RWPE2 (cell line): ENCODE measurements around the gene KDSR.

Experiments used
- ATAC-seq: fragments of 200-7000 bp; cut with Tn5 transposase; 3 replicates; pipeline ENCODE4 v1.9.1; 2021; ENCODE audit warnings: low read depth
- DNase-seq: peaks from one replicate; pipeline ENCODE4 v3.0.0-alpha.2; 2020; ENCODE audit warnings: low spot score
- H3K27ac ChIP-seq: fragments of 450-650 bp; 2 replicates; pipeline ENCODE4 v1.5.1; 2017; ENCODE audit warnings: mild to moderate bottlenecking; ENCODE audit not compliant: poor library complexity, severe bottlenecking
- H3K27me3 ChIP-seq: fragments of 250-450 bp; sonication (Bioruptor Pico); 2 replicates; pipeline ENCODE4 v1.5.1; 2021; ENCODE audit warnings: mild to moderate bottlenecking, moderate library complexity; ENCODE audit not compliant: insufficient read depth, poor library complexity, severe bottlenecking
- H3K36me3 ChIP-seq: fragments of 250-450 bp; sonication (Bioruptor Pico); 2 replicates; pipeline ENCODE4 v1.5.1; 2020; ENCODE audit warnings: low read depth, mild to moderate bottlenecking, moderate library complexity
- H3K4me1 ChIP-seq: fragments of 250-450 bp; sonication (Bioruptor Pico); 2 replicates; pipeline ENCODE4 v1.5.1; 2021; ENCODE audit warnings: mild to moderate bottlenecking, moderate library complexity; ENCODE audit not compliant: insufficient read depth, poor library complexity, severe bottlenecking
- H3K4me3 ChIP-seq: fragments of 250-450 bp; sonication (Bioruptor Pico); 2 replicates; pipeline ENCODE4 v1.5.1; 2021; ENCODE audit warnings: mild to moderate bottlenecking, moderate library complexity; ENCODE audit not compliant: severe bottlenecking
- H3K9me3 ChIP-seq: fragments of 250-450 bp; sonication (Bioruptor Pico); 2 replicates; pipeline ENCODE4 v1.5.1; 2021; ENCODE audit warnings: mild to moderate bottlenecking, moderate library complexity; ENCODE audit not compliant: severe bottlenecking
- CTCF ChIP-seq: fragments of 450-650 bp; IDR thresholded peaks from one replicate; pipeline ENCODE4 v1.5.1; 2017; ENCODE audit warnings: mild to moderate bottlenecking, moderate library complexity; ENCODE audit not compliant: poor library complexity, severe bottlenecking

The KDSR gene

GRCh38 chr18:63291278-63291677 is 75.7 kb downstream of the KDSR start:
- Histone ChIP-seq H3K36me3 (no peaks in the 10 kb centered on the region), H3K27ac (no peak overlapping the region), H3K4me1 (no peaks in the 10 kb centered on the region), H3K27me3 (no peaks in the 10 kb centered on the region), H3K9me3 (no peaks in the 10 kb centered on the region), H3K4me3 (no peak overlapping the region)
- ATAC-seq = no peak
- DNase-seq = no peak
- TF ChIP-seq CTCF = no peak

GRCh38 chr18:63290821-63291200 is 76.2 kb downstream of the KDSR start:
- no peak overlapping the region for H3K27ac ChIP-seq
- H3K4me1 ChIP-seq = no peaks in the 10 kb centered on the region
- DNase-seq = no peak
- H3K27me3 ChIP-seq = no peaks in the 10 kb centered on the region
- no peak overlapping the region for H3K4me3 ChIP-seq
- no peaks in the 10 kb centered on the region for H3K36me3 ChIP-seq
- TF ChIP-seq CTCF = no peak
- ATAC-seq = no peak
- no peaks in the 10 kb centered on the region for H3K9me3 ChIP-seq

GRCh38 chr18:63290166-63290820 is 76.7 kb downstream of the KDSR start:
- TF ChIP-seq CTCF = no peak
- DNase-seq (no peak), ATAC-seq (no peak)
- no peak overlapping the region for H3K4me3 ChIP-seq
- H3K9me3 ChIP-seq = no peaks in the 10 kb centered on the region
- H3K36me3 ChIP-seq = no peaks in the 10 kb centered on the region
- H3K27ac ChIP-seq = no peak overlapping the region
- H3K4me1 ChIP-seq = no peaks in the 10 kb centered on the region
- H3K27me3 ChIP-seq = no peaks in the 10 kb centered on the region

- Histone ChIP-seq H3K4me3 (no peak overlapping the region), H3K27me3 (no peaks in the 10 kb centered on the region), H3K27ac (no peak overlapping the region), H3K36me3 (no peaks in the 10 kb centered on the region), H3K4me1 (no peaks in the 10 kb centered on the region), H3K9me3 (no peaks in the 10 kb centered on the region)
- TF ChIP-seq CTCF = no peak
- DNase-seq = no peak
- no peak for ATAC-seq
These were observed 78.7 kb downstream of the KDSR start for GRCh38 chr18:63288311-63288710.

- ATAC-seq = no peak
- Histone ChIP-seq H3K4me1 (no peaks in the 10 kb centered on the region), H3K36me3 (no peaks in the 10 kb centered on the region), H3K9me3 (no peaks in the 10 kb centered on the region), H3K27ac (no peak overlapping the region), H3K27me3 (no peaks in the 10 kb centered on the region), H3K4me3 (no peak overlapping the region)
- no peak for DNase-seq
- TF ChIP-seq CTCF = no peak
These were observed 79.2 kb downstream of the KDSR start for GRCh38 chr18:63287691-63288220.
